MG63 (cell line): ENCODE data around the gene HDX. TPM values are rescaled to one million over a fixed set of nuclear protein-coding genes. Genes with fewer than 3 reads are reported as not detected.
A peak's percentile ranks its signal among the peaks of the same experiment; 100 is the strongest.
"Not testable (repeated sequence)": the region's sequence is repeated elsewhere in the genome, so short reads cannot be mapped to it uniquely, and the experiment has no call there.

Experiments used
- DNase-seq: peaks from one replicate; pipeline ENCODE4 v3.0.0-alpha.2; 2020
- H3K27me3 ChIP-seq: fragments of 250-450 bp; sonication (Bioruptor Pico); 2 replicates; pipeline ENCODE4 v1.5.1; 2020; ENCODE audit warnings: mild to moderate bottlenecking, moderate library complexity
- H3K36me3 ChIP-seq: fragments of 250-450 bp; sonication (Bioruptor Pico); 2 replicates; pipeline ENCODE4 v1.5.1; 2020; ENCODE audit warnings: mild to moderate bottlenecking, moderate library complexity
- H3K4me3 ChIP-seq: fragments of 250-450 bp; sonication (Bioruptor Pico); 2 replicates; pipeline ENCODE4 v1.5.1; 2020; ENCODE audit warnings: mild to moderate bottlenecking, moderate library complexity
- H3K9me3 ChIP-seq: fragments of 250-450 bp; sonication (Bioruptor Pico); 2 replicates; pipeline ENCODE4 v1.5.1; 2020; ENCODE audit warnings: mild to moderate bottlenecking, moderate library complexity
- total RNA-seq: library from RNA; depleted of rRNA; stranded (reverse); fragments of >200 nt; shearing (Covaris generic); gene quantifications from 2 replicates; pipeline ENCODE4 v1.2.3, GENCODE V29; 2014; ENCODE audit warnings: low replicate concordance; rRNA removed

The HDX gene
- total RNA-seq: 0.10 and 0.86 TPM in 2 replicates

- Histone ChIP-seq H3K4me3 (peak within 1 kb of the TSS; percentile 49), H3K9me3 (no peaks in the 10 kb centered on the region), H3K27me3 (no peaks in the 10 kb centered on the region), H3K36me3 (no peaks in the 10 kb centered on the region)
- peak; percentile 73 for DNase-seq
Observed at GRCh38 chrX:84501798-84502628, at the start of gene HDX. Gene HDX (minus strand): TSS chrX:84502453. CDS start chrX:84475397, 27,056 bp downstream.

GRCh38 chrX:84541315-84541714, 39.1 kb upstream of the HDX start:
- not testable (repeated sequence) for DNase-seq, H3K36me3 ChIP-seq, H3K9me3 ChIP-seq, H3K4me3 ChIP-seq, H3K27me3 ChIP-seq

- H3K9me3 ChIP-seq, H3K4me3 ChIP-seq, H3K36me3 ChIP-seq, H3K27me3 ChIP-seq, DNase-seq: not testable (repeated sequence)
Observed at GRCh38 chrX:84537627-84538026, 35.4 kb upstream of the HDX start.

DNA sequence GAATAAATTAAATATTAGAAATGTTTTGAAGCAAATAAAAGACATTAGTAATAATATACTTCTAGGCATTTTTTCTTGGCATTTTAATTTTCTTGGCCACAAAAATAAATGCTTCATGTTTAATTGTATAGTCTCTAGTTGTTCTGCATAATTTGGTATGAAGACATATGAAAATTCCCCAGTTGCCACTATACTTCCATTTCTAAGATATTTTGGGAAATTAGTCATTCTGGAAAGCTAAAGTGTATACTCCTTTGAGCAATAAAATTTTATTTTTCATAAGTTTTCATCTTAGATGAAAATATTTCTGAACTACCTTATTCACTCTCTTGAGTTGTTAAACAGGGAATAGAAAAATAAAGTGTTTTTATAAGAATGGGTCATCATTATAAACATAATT, 13.8 kb downstream of the HDX start:
- no peaks in the 10 kb centered on the region for H3K9me3 ChIP-seq
- no peak overlapping the region for H3K4me3 ChIP-seq
- H3K36me3 ChIP-seq: no peaks in the 10 kb centered on the region
- DNase-seq: no peak
- no peaks in the 10 kb centered on the region for H3K27me3 ChIP-seq

DNA sequence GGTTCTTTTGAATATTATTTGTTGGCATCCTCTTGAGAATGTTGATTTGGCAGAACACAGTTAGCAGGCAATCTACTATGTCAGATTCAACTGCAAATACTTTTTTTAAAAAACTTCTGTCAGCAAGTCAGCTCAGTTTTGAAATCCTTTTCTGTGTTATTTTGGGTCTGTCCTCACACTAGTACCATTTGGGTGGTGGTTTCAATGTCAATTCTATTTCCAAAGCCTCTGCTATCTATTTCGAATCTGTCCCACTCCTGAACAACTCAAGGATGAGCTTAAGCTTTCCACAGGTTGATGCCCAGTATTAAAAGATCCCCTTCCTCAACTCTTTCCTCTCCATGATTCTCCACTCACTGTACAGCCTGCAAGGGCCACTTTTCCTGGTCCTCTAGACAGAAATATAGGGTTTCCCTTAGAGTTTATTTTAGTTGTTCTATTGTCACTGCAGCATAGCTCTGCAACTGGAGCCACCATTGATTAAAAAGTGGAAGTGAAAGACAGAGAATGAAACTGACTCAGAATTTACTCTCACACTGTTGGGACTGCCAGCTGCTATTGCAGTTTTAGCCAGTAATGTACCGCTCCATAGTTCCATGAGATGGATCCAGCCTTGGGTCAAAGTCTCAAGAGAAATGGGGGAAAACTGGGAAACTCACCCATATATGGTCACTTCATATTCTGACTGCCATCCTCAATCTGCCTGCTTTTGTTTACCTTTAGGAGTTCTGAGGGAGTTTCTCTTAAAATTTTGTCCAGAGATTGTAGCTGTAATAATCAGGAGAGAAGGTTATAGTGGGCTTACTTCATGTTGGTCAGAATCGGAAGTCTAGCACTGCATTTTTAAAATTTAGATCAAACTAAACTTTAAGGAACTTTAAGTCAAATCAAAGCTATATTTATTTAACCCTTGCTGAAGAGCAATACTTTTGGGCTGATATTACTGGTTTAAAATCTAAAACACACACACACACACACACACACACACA, 14.6 kb downstream of the HDX start:
- DNase-seq: no peak

DNA sequence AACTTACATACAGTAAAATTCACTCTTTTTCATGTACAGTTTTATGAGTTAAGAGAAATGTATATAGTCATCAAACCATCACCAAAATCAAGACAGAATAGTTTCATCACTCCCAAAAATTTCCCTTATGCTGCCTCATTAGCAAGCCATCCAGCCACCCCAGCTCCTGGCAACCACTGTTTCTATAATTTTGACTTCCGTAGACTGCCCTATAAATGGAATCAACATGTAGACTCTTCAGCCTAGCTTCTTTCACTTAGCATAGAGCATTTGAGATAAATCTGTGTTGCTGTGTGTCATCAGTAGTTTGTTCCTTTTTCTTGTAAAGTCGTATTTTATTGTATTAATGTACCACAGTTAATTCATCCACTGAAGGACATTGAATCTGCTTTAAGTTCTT, 23.2 kb downstream of the HDX start:
- no peak overlapping the region for H3K4me3 ChIP-seq
- no peak for DNase-seq
- H3K9me3 ChIP-seq: no peaks in the 10 kb centered on the region
- no peaks in the 10 kb centered on the region for H3K36me3 ChIP-seq
- no peaks in the 10 kb centered on the region for H3K27me3 ChIP-seq

More for the DNA sequence above, 14.6 kb downstream of the HDX start:
- H3K4me3 ChIP-seq: no peak overlapping the region
- H3K27me3 ChIP-seq: no peaks in the 10 kb centered on the region
- no peaks in the 10 kb centered on the region for H3K36me3 ChIP-seq
- H3K9me3 ChIP-seq: no peaks in the 10 kb centered on the region

DNA sequence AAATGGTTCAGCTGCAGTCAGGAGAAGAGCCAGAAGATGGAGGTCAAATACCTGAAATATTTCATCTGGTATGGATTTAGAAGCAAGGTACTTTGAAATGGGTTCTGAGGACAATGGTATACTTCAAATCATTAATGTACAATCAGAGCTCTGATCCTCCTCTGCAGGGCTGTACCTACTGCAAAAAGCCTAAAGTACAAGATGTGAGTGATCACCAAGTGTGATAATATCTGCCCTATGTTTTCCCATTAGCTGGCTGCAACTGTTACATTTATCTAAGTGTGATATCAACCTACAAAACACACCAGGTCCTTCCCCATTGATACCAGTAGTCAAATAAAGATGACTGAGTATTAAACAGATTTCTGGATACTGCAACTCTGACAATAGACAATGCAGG, 25.1 kb downstream of the HDX start:
- Histone ChIP-seq H3K36me3 (no peaks in the 10 kb centered on the region), H3K27me3 (no peaks in the 10 kb centered on the region), H3K4me3 (no peak overlapping the region), H3K9me3 (no peaks in the 10 kb centered on the region)
- DNase-seq: no peak

DNA sequence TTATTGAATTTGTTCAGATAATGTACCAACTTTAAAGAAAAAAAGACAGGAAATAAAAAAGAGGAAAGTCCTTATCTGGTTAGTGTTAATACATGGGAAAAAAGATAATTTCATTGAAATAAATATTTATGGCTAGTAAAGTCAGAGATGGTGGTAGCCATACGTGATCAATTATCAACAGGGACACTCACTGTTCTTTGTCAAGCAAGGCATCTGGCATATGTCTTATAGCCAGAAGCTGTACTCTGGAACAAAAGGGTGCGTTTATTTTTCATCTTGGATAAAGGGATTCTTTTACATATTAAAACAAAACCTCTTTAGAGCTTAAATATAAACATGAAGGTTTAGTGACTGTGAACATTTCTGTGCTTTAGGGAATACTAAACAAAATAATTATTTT, 26.7 kb downstream of the HDX start:
- no peak overlapping the region for H3K4me3 ChIP-seq
- H3K27me3 ChIP-seq: no peaks in the 10 kb centered on the region
- DNase-seq: no peak
- H3K9me3 ChIP-seq: no peaks in the 10 kb centered on the region
- no peaks in the 10 kb centered on the region for H3K36me3 ChIP-seq

- H3K27me3 ChIP-seq: no peaks in the 10 kb centered on the region
- no peak overlapping the region for H3K4me3 ChIP-seq
- DNase-seq: no peak
- no peaks in the 10 kb centered on the region for H3K36me3 ChIP-seq
- no peaks in the 10 kb centered on the region for H3K9me3 ChIP-seq
Observed at GRCh38 chrX:84475101-84475500, 27.2 kb downstream of the HDX start.

GRCh38 chrX:84469226-84469625, 33.0 kb downstream of the HDX start:
- DNase-seq: no peak
- no peaks in the 10 kb centered on the region for H3K36me3 ChIP-seq
- H3K9me3 ChIP-seq: no peaks in the 10 kb centered on the region
- no peaks in the 10 kb centered on the region for H3K27me3 ChIP-seq
- no peak overlapping the region for H3K4me3 ChIP-seq

- DNase-seq: no peak
- Histone ChIP-seq H3K9me3 (no peaks in the 10 kb centered on the region), H3K27me3 (no peaks in the 10 kb centered on the region), H3K4me3 (no peak overlapping the region), H3K36me3 (no peaks in the 10 kb centered on the region)
Observed at GRCh38 chrX:84467898-84468297, 34.4 kb downstream of the HDX start.

- DNase-seq: no peak
- H3K36me3 ChIP-seq: no peaks in the 10 kb centered on the region
- H3K9me3 ChIP-seq: no peaks in the 10 kb centered on the region
- no peak overlapping the region for H3K4me3 ChIP-seq
- H3K27me3 ChIP-seq: no peaks in the 10 kb centered on the region
Observed at GRCh38 chrX:84453351-84454246, 48.7 kb downstream of the HDX start.

DNA sequence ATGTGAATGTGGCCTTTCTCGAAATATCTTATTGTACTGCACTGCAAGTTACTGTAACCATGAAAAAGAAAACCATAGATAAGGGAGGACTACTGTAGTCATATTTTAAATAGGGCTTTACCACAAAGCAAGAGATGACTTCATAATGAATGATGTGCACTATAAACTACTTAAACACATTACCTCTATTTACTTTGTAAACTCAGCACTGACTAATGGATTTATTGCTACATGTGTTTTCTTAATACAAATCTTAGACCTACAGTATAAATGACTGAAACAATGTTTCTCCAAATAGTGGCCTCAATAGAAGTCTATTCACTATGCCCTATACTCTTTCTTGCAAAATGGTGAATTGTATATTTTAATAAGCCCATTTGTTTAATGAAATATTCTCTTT, 61.1 kb downstream of the HDX start:
- Histone ChIP-seq H3K27me3 (no peaks in the 10 kb centered on the region), H3K4me3 (no peak overlapping the region), H3K9me3 (no peaks in the 10 kb centered on the region), H3K36me3 (no peaks in the 10 kb centered on the region)
- DNase-seq: no peak

DNA sequence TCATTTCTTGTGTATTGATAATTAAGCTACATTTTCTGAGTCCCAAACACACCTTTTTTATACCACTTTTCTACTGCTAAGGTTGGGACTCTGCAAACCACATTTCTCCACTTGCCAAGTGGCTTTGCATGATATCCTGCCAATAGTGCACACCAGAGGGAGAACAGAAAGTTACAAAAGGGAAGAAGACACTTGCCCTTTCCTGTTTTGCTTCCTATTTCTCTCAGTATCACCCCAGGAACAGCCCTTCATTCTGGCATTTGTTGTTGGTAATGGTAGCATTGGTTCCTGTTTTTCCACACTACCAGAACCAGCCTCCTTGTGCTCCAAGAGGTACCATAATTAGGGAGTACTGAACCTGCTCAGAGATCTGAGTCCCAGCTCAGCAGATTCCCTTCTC, 87.1 kb downstream of the HDX start:
- no peak for DNase-seq
- H3K9me3 ChIP-seq: no peaks in the 10 kb centered on the region
- H3K4me3 ChIP-seq: no peak overlapping the region
- no peaks in the 10 kb centered on the region for H3K27me3 ChIP-seq
- H3K36me3 ChIP-seq: no peaks in the 10 kb centered on the region

GRCh38 chrX:84363663-84364062, 138.6 kb downstream of the HDX start:
- no peak for DNase-seq
- Histone ChIP-seq H3K9me3 (no peaks in the 10 kb centered on the region), H3K27me3 (no peaks in the 10 kb centered on the region), H3K36me3 (no peaks in the 10 kb centered on the region), H3K4me3 (no peak overlapping the region)

DNA sequence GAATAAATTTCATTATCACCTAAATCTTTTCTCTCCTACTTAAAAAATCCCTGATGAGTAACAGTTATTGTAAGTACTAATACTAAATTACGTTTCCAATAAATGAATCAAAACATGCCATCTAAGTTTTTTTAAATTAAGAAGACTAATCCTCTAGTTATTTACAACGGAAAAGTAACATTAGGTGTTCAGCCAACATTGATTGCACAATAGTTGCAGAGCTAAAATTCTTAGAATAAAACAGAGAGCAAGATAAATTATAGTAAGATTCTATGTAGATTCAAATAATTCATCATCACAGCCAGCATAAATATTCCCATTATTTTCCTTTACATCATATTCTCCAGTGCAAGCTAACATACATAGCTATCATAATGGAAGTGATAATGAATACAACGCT, 139.2 kb downstream of the HDX start:
- H3K36me3 ChIP-seq: no peaks in the 10 kb centered on the region
- no peak for DNase-seq
- H3K27me3 ChIP-seq: no peaks in the 10 kb centered on the region
- no peak overlapping the region for H3K4me3 ChIP-seq
- H3K9me3 ChIP-seq: no peaks in the 10 kb centered on the region
